ENCODE data around the gene SH3BP2. TPM values are rescaled to one million over a fixed set of nuclear protein-coding genes. Genes with fewer than 3 reads are reported as not detected.

The SH3BP2 gene
- total RNA-seq, 1 donor from 2014 or later, result 39.1 TPM

- no peak for DNase-seq (ENCODE audit: low read depth, low spot score)
- no peak overlapping the region for H3K4me3 Mint-ChIP-seq
- peaks cover 4% of the 10 kb centered on the region for H3K9me3 Mint-ChIP-seq
- no peaks in the 10 kb centered on the region for H3K36me3 Mint-ChIP-seq (ENCODE audit: low read depth)
- H3K4me1 Mint-ChIP-seq, result no peaks in the 10 kb centered on the region
- no peak for TF ChIP-seq CTCF (conservative IDR thresholded peaks at IDR 0.05)
- H3K27me3 Mint-ChIP-seq (ENCODE audit: low read depth), result peaks cover 8% of the 10 kb centered on the region
- H3K27ac Mint-ChIP-seq (ENCODE audit: unreplicated experiment), result no peak overlapping the region
Measured at GRCh38 chr4:2781911-2782310, 11.0 kb upstream of the SH3BP2 start.

- Mint-ChIP-seq H3K27ac (ENCODE audit: unreplicated experiment) (no peak overlapping the region), H3K4me1 (no peaks in the 10 kb centered on the region), H3K9me3 (peaks cover 4% of the 10 kb centered on the region), H3K27me3 (ENCODE audit: low read depth) (peaks cover 8% of the 10 kb centered on the region), H3K4me3 (no peak overlapping the region), H3K36me3 (ENCODE audit: low read depth) (no peaks in the 10 kb centered on the region)
- DNase-seq (ENCODE audit: low read depth, low spot score), result no peak
- no peak for TF ChIP-seq CTCF (conservative IDR thresholded peaks at IDR 0.05)
Measured at GRCh38 chr4:2783790-2784189, 9.1 kb upstream of the SH3BP2 start.

GRCh38 chr4:2785613-2786012, 7.3 kb upstream of the SH3BP2 start:
- no peak overlapping the region for H3K27ac Mint-ChIP-seq (ENCODE audit: unreplicated experiment)
- TF ChIP-seq CTCF (conservative IDR thresholded peaks at IDR 0.05), result no peak
- peaks cover 4% of the 10 kb centered on the region for H3K9me3 Mint-ChIP-seq
- no peak overlapping the region for H3K4me3 Mint-ChIP-seq
- peaks cover 9% of the 10 kb centered on the region for H3K27me3 Mint-ChIP-seq (ENCODE audit: low read depth)
- H3K36me3 Mint-ChIP-seq (ENCODE audit: low read depth), result no peaks in the 10 kb centered on the region
- DNase-seq (ENCODE audit: low read depth, low spot score), result no peak
- no peaks in the 10 kb centered on the region for H3K4me1 Mint-ChIP-seq

GRCh38 chr4:2786152-2786671, 6.7 kb upstream of the SH3BP2 start:
- no peak for TF ChIP-seq CTCF (conservative IDR thresholded peaks at IDR 0.05)
- H3K27me3 Mint-ChIP-seq (ENCODE audit: low read depth), result peaks cover 10% of the 10 kb centered on the region
- no peak overlapping the region for H3K4me3 Mint-ChIP-seq
- no peaks in the 10 kb centered on the region for H3K4me1 Mint-ChIP-seq
- peaks cover 4% of the 10 kb centered on the region for H3K9me3 Mint-ChIP-seq
- no peaks in the 10 kb centered on the region for H3K36me3 Mint-ChIP-seq (ENCODE audit: low read depth)
- no peak for DNase-seq (ENCODE audit: low read depth, low spot score)
- no peak overlapping the region for H3K27ac Mint-ChIP-seq (ENCODE audit: unreplicated experiment)

GRCh38 chr4:2786794-2787229, 6.1 kb upstream of the SH3BP2 start:
- H3K36me3 Mint-ChIP-seq (ENCODE audit: low read depth), result no peaks in the 10 kb centered on the region
- no peak overlapping the region for H3K27ac Mint-ChIP-seq (ENCODE audit: unreplicated experiment)
- no peak overlapping the region for H3K4me3 Mint-ChIP-seq
- peaks cover 4% of the 10 kb centered on the region for H3K9me3 Mint-ChIP-seq
- H3K27me3 Mint-ChIP-seq (ENCODE audit: low read depth), result peaks cover 10% of the 10 kb centered on the region
- no peak for DNase-seq (ENCODE audit: low read depth, low spot score)
- TF ChIP-seq CTCF (conservative IDR thresholded peaks at IDR 0.05), result no peak
- H3K4me1 Mint-ChIP-seq, result no peaks in the 10 kb centered on the region
